Activated T-helper 1 cell treated with anti-CD3 and anti-CD28 coated beads, Interleukin-12 subunit alpha, Interleukin-12 subunit beta, Interleukin-2, Interleukin-4 antibody, amounts not matched to agents 30 ng/mL and 10 ng/mL and 1 ng/mL, durations not matched to agents 14 hours and 24 hours and 36 hours (primary cell): ENCODE data around the gene NOP16. TPM values are rescaled to one million over a fixed set of nuclear protein-coding genes. Genes with fewer than 3 reads are reported as not detected.

Experiments used
- DNase-seq: peaks from one replicate; pipeline ENCODE4 v3.0.0; 2021; ENCODE audit warnings: low spot score
- H3K27ac Mint-ChIP-seq: one replicate; pipeline ENCODE4 v1.8.0; 2021; ENCODE audit warnings: mild to moderate bottlenecking, mixed read lengths
- H3K27me3 Mint-ChIP-seq: one replicate; pipeline ENCODE4 v1.8.0; 2022; ENCODE audit warnings: mild to moderate bottlenecking, moderate library complexity, mixed read lengths; ENCODE audit not compliant: insufficient read depth
- H3K36me3 Mint-ChIP-seq: one replicate; pipeline ENCODE4 v1.8.0; 2021; ENCODE audit warnings: low read depth, mixed read lengths
- H3K4me1 Mint-ChIP-seq: one replicate; pipeline ENCODE4 v1.8.0; 2021; ENCODE audit warnings: low read depth, mixed read lengths
- H3K4me3 Mint-ChIP-seq: one replicate; pipeline ENCODE4 v1.8.0; 2021; ENCODE audit warnings: mild to moderate bottlenecking, moderate library complexity, mixed read lengths
- H3K9me3 Mint-ChIP-seq: one replicate; pipeline ENCODE4 v1.8.0; 2021; ENCODE audit warnings: mixed read lengths
- intact Hi-C: fragments of 100-400 bp; cut with micrococcal nuclease; formaldehyde crosslinking; loops from one replicate; pipeline ENCODE4 v1.15.1; 2024
- total RNA-seq: library from RNA; stranded (reverse); gene quantifications from 2 replicates; pipeline ENCODE4 v1.2.3, GENCODE V29; 2022

NOP16 gene
- total RNA-seq, 1 donor from 2014 or later, result 111 TPM

- DNase-seq, result no peak
- Mint-ChIP-seq H3K9me3 (no peaks in the 10 kb centered on the region), H3K4me1 (peaks cover 36% of the 10 kb centered on the region), H3K4me3 (peak overlapping the region; percentile 84), H3K36me3 (peaks cover 21% of the 10 kb centered on the region), H3K27ac (no peak overlapping the region), H3K27me3 (no peaks in the 10 kb centered on the region)
- intact Hi-C loops, result loop anchor here (2.0 to 10.0 kb wide), 5 partner anchors 57 to 1155 kb away; partner anchors contain the start of genes CLTB, DDX41, FAF2 and SFXN1
Observed at GRCh38 chr5:176359658-176360057, 28.7 kb downstream of the NOP16 start.

DNA sequence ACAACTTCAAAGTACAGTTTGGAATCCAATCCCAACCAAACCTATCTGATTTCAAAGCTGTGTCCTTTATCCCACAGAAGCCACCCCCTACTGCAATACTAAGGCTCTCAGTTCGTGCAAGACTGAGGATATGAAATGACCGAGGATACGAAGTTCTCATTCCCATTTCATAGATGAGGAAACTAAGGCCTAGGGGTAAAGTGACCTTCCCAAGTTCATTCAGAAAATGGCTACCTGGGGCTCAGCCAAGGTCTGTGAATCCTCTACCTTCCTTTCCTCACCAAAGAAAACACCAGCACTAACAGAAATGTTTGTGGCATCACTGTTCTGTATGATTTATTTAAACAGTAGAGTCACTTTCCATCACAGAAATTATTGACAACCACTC, 32.2 kb downstream of the NOP16 start:
- H3K27ac Mint-ChIP-seq, result no peak overlapping the region
- H3K4me3 Mint-ChIP-seq, result no peak overlapping the region
- DNase-seq, result no peak
- intact Hi-C loops, result no loop called here
- no peaks in the 10 kb centered on the region for H3K27me3 Mint-ChIP-seq
- H3K4me1 Mint-ChIP-seq, result peaks cover 28% of the 10 kb centered on the region
- peaks cover 45% of the 10 kb centered on the region for H3K36me3 Mint-ChIP-seq
- H3K9me3 Mint-ChIP-seq, result no peaks in the 10 kb centered on the region

- H3K27ac Mint-ChIP-seq, result no peak overlapping the region
- no peaks in the 10 kb centered on the region for H3K9me3 Mint-ChIP-seq
- intact Hi-C loops, result no loop called here
- H3K27me3 Mint-ChIP-seq, result no peaks in the 10 kb centered on the region
- H3K4me3 Mint-ChIP-seq, result no peak overlapping the region
- peaks cover 28% of the 10 kb centered on the region for H3K4me1 Mint-ChIP-seq
- DNase-seq, result no peak
- peaks cover 48% of the 10 kb centered on the region for H3K36me3 Mint-ChIP-seq
Observed at GRCh38 chr5:176355400-176356178, 32.8 kb downstream of the NOP16 start.

DNA sequence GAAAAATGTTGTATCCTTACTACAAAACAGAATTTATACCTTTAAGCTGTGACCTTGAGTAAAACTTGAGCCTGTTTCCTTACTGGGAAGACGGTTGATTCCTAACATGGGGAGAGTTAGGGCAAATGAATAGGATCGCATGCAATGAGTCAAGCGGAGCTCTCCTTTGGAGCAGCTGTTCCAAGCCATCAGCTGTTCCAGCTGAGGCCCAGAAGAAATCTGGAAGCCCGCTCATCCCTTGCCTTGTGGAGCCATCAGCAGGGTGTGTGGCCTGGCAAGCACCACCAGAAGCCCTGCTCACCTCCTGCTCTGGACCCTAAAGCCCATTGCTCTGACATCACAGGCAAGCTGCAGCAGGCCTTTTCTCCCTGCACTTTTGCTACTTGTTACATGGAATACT, 34.9 kb downstream of the NOP16 start:
- no peak for DNase-seq
- no peaks in the 10 kb centered on the region for H3K27me3 Mint-ChIP-seq
- no peaks in the 10 kb centered on the region for H3K9me3 Mint-ChIP-seq
- peaks cover 21% of the 10 kb centered on the region for H3K4me1 Mint-ChIP-seq
- H3K4me3 Mint-ChIP-seq, result no peak overlapping the region
- intact Hi-C loops, result no loop called here
- H3K27ac Mint-ChIP-seq, result no peak overlapping the region
- H3K36me3 Mint-ChIP-seq, result peaks cover 58% of the 10 kb centered on the region

DNA sequence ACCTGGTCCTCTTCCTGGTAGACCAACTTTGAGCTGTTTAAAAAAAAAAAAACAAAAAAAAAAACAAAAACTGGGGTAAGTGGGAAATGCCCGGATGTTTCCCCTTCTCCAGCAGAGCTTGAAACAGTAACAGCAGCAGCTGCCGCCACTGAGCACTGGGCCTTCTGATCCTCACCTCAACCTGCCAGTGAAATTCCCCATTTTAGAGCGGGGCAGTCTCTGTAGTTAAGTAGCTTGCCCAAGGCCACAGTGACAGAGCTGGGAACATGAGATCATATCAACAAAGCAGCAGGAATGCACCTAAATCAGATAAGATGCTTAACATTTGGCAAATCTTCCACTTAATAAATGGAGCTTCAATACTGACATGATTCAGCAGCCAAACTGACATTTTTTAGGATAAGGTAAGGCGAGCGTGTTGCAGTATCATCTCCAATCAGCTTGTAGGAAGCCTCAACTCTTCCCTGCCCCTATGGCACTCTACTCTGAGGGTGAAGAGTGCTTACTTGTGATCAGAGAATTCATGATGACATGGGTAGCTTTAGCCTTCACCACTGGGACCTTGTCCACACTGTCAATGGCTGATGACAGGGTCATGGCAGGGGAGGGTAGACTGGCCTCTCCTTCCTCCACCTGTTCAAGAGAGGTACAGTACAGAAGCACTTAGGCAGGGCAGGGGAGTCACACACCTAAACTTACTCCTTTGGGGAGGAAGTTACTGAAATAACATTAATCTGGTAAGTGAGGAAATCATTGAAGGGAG, 36.1 kb downstream of the NOP16 start:
- no peaks in the 10 kb centered on the region for H3K9me3 Mint-ChIP-seq
- no peak overlapping the region for H3K27ac Mint-ChIP-seq
- H3K4me3 Mint-ChIP-seq, result no peak overlapping the region
- peaks cover 11% of the 10 kb centered on the region for H3K4me1 Mint-ChIP-seq
- H3K36me3 Mint-ChIP-seq, result peaks cover 60% of the 10 kb centered on the region
- no peaks in the 10 kb centered on the region for H3K27me3 Mint-ChIP-seq
- intact Hi-C loops, result no loop called here
- no peak for DNase-seq

DNA sequence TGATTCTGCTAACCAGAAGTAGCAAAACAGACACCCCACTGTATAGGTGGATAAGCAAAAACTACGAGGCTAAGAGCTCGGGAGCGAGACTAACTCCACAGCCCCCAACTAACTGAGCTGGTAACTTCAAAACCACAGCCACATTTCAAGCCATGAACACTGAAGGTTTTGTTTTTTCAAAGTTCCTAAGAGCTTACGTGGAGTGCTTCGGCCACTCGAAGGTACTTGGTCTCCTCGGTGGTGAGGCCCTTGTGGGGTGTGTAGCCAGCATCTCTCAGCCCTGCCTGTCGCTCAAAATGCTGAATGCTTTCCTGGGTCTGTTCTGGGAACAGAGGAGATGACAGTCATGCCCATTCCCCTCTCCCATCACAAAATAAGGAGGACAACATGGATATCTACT, 38.0 kb downstream of the NOP16 start:
- H3K4me3 Mint-ChIP-seq, result no peak overlapping the region
- no peak for DNase-seq
- H3K27me3 Mint-ChIP-seq, result no peaks in the 10 kb centered on the region
- H3K9me3 Mint-ChIP-seq, result no peaks in the 10 kb centered on the region
- H3K27ac Mint-ChIP-seq, result no peak overlapping the region
- H3K4me1 Mint-ChIP-seq, result peaks cover 10% of the 10 kb centered on the region
- H3K36me3 Mint-ChIP-seq, result peaks cover 61% of the 10 kb centered on the region
- intact Hi-C loops, result no loop called here

DNA sequence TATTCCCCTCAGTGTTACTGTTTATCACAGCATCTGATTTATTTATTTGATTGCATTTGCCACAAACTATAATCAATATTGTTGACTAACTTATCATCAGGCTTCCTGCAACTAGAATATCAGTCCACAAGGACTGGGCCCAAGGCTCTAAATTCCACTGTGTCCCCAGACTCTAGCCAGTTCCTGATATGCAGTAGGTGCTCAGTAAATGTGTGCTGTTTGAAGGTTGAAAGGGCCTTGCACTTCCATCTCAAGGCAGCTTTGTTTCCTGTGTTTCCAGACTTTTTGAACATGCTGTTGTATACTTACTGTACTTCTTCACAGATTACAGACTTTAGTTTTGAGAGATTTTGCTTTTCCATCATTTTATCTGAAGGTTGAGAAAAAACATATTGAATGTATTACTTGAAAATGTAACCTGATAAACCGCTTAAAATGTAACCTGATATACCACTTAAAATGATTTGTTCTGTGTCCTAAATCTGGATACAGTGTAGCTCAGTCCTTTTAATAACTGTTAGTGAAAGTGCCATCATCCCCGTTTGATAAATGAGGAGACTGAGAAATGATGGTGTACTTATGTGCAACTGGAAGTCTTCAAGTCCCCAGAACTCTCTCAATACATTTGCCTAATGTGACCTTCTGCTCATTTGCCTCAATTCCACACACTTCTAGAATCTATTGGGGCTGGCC, 45.5 kb downstream of the NOP16 start:
- Mint-ChIP-seq H3K4me3 (no peak overlapping the region), H3K27ac (no peak overlapping the region), H3K4me1 (no peaks in the 10 kb centered on the region), H3K9me3 (no peaks in the 10 kb centered on the region), H3K27me3 (no peaks in the 10 kb centered on the region), H3K36me3 (peaks cover 13% of the 10 kb centered on the region)
- no peak for DNase-seq
- intact Hi-C loops, result no loop called here

GRCh38 chr5:176342158-176342483, 46.3 kb downstream of the NOP16 start:
- intact Hi-C loops, result no loop called here
- no peak overlapping the region for H3K27ac Mint-ChIP-seq
- H3K9me3 Mint-ChIP-seq, result no peaks in the 10 kb centered on the region
- peaks cover 9% of the 10 kb centered on the region for H3K36me3 Mint-ChIP-seq
- no peak overlapping the region for H3K4me3 Mint-ChIP-seq
- H3K27me3 Mint-ChIP-seq, result no peaks in the 10 kb centered on the region
- DNase-seq, result no peak
- H3K4me1 Mint-ChIP-seq, result no peaks in the 10 kb centered on the region

GRCh38 chr5:176341325-176342157, 46.9 kb downstream of the NOP16 start:
- no peak overlapping the region for H3K4me3 Mint-ChIP-seq
- H3K4me1 Mint-ChIP-seq, result no peaks in the 10 kb centered on the region
- no peaks in the 10 kb centered on the region for H3K27me3 Mint-ChIP-seq
- DNase-seq, result no peak
- peaks cover 12% of the 10 kb centered on the region for H3K36me3 Mint-ChIP-seq
- no peak overlapping the region for H3K27ac Mint-ChIP-seq
- intact Hi-C loops, result no loop called here
- H3K9me3 Mint-ChIP-seq, result no peaks in the 10 kb centered on the region

GRCh38 chr5:176339304-176339703, 49.1 kb downstream of the NOP16 start:
- Mint-ChIP-seq H3K4me1 (peaks cover under 1% of the 10 kb centered on the region), H3K4me3 (no peak overlapping the region), H3K27me3 (no peaks in the 10 kb centered on the region), H3K27ac (no peak overlapping the region), H3K36me3 (peaks cover 13% of the 10 kb centered on the region), H3K9me3 (no peaks in the 10 kb centered on the region)
- DNase-seq, result no peak
- intact Hi-C loops, result no loop called here

DNA sequence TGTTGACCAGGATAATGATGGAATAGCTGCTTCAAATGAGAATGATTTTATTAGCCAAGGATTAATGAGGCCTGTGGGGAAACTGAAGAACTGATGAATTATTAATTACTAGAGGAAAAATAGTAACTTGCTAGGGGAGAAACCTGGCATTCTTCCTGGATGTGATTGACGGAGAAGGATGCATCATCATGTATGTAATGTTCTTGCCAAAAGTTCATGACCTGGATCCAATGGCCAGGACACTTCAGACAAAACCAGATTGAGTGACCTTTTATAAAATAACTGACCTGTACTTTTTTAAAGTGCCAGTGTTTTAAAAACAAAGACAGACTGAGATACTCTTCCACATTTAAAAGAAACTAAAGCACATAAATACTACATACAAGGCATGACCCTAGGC, 50.5 kb downstream of the NOP16 start:
- no peaks in the 10 kb centered on the region for H3K27me3 Mint-ChIP-seq
- peaks cover 22% of the 10 kb centered on the region for H3K36me3 Mint-ChIP-seq
- intact Hi-C loops, result no loop called here
- H3K9me3 Mint-ChIP-seq, result peaks cover 8% of the 10 kb centered on the region
- no peak overlapping the region for H3K4me3 Mint-ChIP-seq
- no peak overlapping the region for H3K27ac Mint-ChIP-seq
- peaks cover 8% of the 10 kb centered on the region for H3K4me1 Mint-ChIP-seq
- DNase-seq, result no peak

DNA sequence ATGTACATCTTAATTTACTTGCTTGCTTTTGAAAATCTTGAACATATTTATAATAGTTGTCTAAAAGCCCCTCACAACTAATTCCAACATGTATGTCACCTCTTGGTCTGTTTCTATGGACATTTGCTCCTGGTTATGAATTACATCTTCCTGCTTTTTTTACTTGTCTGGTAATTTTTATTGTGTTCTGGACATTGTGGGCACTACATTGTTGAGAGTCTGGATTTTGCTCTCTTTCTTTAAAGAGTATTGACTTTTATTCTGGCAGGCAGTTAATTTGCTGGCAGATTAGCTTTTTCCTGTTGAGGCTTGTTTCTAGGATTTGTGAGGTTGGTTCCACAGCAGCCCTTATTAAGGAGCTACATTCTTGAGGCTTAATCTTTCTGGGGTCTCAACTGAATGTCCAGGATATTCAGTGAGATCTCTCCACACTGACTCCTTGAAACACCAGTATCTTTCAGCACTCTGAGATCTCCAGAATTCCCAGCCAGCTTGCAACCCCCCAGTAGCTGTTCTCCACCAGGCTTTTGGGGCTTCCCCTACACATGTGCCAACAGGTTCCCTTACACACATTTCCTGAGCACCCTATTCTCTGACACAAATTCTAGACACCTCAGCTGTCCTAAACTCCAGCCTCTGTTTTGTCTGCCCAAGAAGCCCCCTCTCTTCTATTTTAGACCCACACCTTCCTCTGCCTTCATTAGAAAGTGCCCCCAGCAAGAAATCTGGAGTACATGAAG, 54.2 kb downstream of the NOP16 start:
- peaks cover 8% of the 10 kb centered on the region for H3K9me3 Mint-ChIP-seq
- H3K27ac Mint-ChIP-seq, result no peak overlapping the region
- H3K4me3 Mint-ChIP-seq, result no peak overlapping the region
- peaks cover 30% of the 10 kb centered on the region for H3K36me3 Mint-ChIP-seq
- intact Hi-C loops, result no loop called here
- H3K4me1 Mint-ChIP-seq, result peaks cover 8% of the 10 kb centered on the region
- H3K27me3 Mint-ChIP-seq, result no peaks in the 10 kb centered on the region
- DNase-seq, result no peak
